ENCODE measurements around the gene RANGAP1.

DNA sequence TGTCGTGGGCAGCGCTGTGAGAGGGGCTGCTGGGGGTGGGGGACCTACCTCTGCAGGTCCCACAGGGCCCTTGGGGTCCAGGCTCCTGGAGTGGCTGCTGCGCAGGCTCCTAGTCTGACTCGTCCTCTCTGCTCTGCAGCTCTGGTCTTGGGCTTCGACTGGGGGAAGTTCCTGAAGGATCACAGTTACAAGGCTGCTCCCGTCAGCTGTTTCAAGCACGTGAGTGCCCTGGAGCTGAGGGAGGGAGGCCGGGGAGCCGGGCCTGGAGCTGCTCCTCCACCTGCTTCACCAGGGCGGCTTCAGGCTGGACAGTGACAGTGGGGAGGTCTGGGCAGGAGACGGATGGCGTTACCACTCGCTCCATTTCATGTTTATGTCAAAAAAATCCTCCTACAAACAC, 69.0 kb downstream of the RANGAP1 start:
- TF ChIP-seq POLR2AphosphoS5 (IDR thresholded peaks at IDR 0.05), result no peak
- TF ChIP-seq, protein P1, sequence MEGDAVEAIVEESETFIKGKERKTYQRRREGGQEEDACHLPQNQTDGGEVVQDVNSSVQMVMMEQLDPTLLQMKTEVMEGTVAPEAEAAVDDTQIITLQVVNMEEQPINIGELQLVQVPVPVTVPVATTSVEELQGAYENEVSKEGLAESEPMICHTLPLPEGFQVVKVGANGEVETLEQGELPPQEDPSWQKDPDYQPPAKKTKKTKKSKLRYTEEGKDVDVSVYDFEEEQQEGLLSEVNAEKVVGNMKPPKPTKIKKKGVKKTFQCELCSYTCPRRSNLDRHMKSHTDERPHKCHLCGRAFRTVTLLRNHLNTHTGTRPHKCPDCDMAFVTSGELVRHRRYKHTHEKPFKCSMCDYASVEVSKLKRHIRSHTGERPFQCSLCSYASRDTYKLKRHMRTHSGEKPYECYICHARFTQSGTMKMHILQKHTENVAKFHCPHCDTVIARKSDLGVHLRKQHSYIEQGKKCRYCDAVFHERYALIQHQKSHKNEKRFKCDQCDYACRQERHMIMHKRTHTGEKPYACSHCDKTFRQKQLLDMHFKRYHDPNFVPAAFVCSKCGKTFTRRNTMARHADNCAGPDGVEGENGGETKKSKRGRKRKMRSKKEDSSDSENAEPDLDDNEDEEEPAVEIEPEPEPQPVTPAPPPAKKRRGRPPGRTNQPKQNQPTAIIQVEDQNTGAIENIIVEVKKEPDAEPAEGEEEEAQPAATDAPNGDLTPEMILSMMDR (IDR thresholded peaks at IDR 0.05), result no peak
- TF ChIP-seq EP300 (IDR thresholded peaks at IDR 0.05), result no peak
- TF ChIP-seq POLR2A (IDR thresholded peaks at IDR 0.05), result no peak
